ENCODE measurements around the gene ZSCAN5A.

- TF ChIP-seq ZNF8 (CRISPR knock-in tag; IDR thresholded peaks at IDR 0.05): no peak
- no peak for TF ChIP-seq TSHZ2 (CRISPR knock-in tag; IDR thresholded peaks at IDR 0.05)
- TF ChIP-seq SNAI2 (CRISPR knock-in tag; IDR thresholded peaks at IDR 0.05): no peak
- TF ChIP-seq ARNTL (CRISPR knock-in tag; IDR thresholded peaks at IDR 0.05; ENCODE audit: borderline replicate concordance, low read depth): no peak
- TF ChIP-seq CSRNP3 (CRISPR knock-in tag; IDR thresholded peaks at IDR 0.05): no peak
- no peak for TF ChIP-seq ZFP30 (CRISPR knock-in tag; IDR thresholded peaks at IDR 0.05)
- TF ChIP-seq PATZ1 (CRISPR knock-in tag; IDR thresholded peaks at IDR 0.05; ENCODE audit: borderline replicate concordance): no peak
- TF ChIP-seq TCF4 (CRISPR knock-in tag; IDR thresholded peaks at IDR 0.05; ENCODE audit: borderline replicate concordance): no peak
- no peak for TF ChIP-seq ZC3H10 (CRISPR knock-in tag; IDR thresholded peaks at IDR 0.05)
These were observed 2.1 kb upstream of the ZSCAN5A start for GRCh38 chr19:56316728-56317127.

Data from SK-N-SH treated with all-trans-retinoic acid at 6 μM for 48 hours (cell line).